MM.1S (cell line): ENCODE data around the gene FBXL12.

Source experiments
- DNase-seq: peaks from one replicate; pipeline ENCODE4 v3.0.0-alpha.2; 2015
- H2AFZ ChIP-seq: fragments of 300-600 bp; sonication (generic); 2 replicates; pipeline ENCODE4 v1.6.0; 2016; ENCODE audit warnings: antibody characterized with exemption, low read length
- H3F3A ChIP-seq: fragments of 300-600 bp; sonication (generic); 2 replicates; pipeline ENCODE4 v1.6.1; 2016; ENCODE audit warnings: mild to moderate bottlenecking, antibody characterized with exemption, low read length, moderate library complexity, mixed read lengths; ENCODE audit not compliant: insufficient read depth
- H3K27ac ChIP-seq: fragments of 300-600 bp; sonication (generic); 2 replicates; pipeline ENCODE4 v1.5.1; 2016; ENCODE audit warnings: mild to moderate bottlenecking, low read length
- H3K27me3 ChIP-seq: fragments of 300-600 bp; sonication (generic); replicated peaks from 2 replicates; pipeline ENCODE4 v1.6.0; 2016; ENCODE audit warnings: low read length; ENCODE audit not compliant: insufficient read depth
- H3K36me3 ChIP-seq: fragments of 300-600 bp; sonication (generic); replicated peaks from 2 replicates; pipeline ENCODE4 v1.6.1; 2016; ENCODE audit warnings: mild to moderate bottlenecking, low read length, mixed read lengths; ENCODE audit not compliant: insufficient read depth
- H3K4me1 ChIP-seq: fragments of 300-600 bp; sonication (generic); 2 replicates; pipeline ENCODE4 v1.6.1; 2016; ENCODE audit warnings: low read length, mixed read lengths
- H3K4me2 ChIP-seq: fragments of 300-600 bp; sonication (generic); 2 replicates; pipeline ENCODE4 v1.6.0; 2016; ENCODE audit warnings: low read depth, low read length
- H3K4me3 ChIP-seq: fragments of 300-600 bp; sonication (generic); 2 replicates; pipeline ENCODE4 v1.5.1; 2016; ENCODE audit warnings: low read length, mixed read lengths
- H3K79me2 ChIP-seq: fragments of 300-600 bp; sonication (generic); 2 replicates; pipeline ENCODE4 v1.6.1; 2016; ENCODE audit warnings: mixed run types, low read length, mixed read lengths
- H3K9ac ChIP-seq: fragments of 300-600 bp; sonication (generic); 2 replicates; pipeline ENCODE4 v1.6.1; 2016; ENCODE audit warnings: low read length, mixed read lengths
- H3K9me2 ChIP-seq: fragments of 300-600 bp; sonication (generic); replicated peaks from 2 replicates; pipeline ENCODE4 v1.6.1; 2016; ENCODE audit warnings: mild to moderate bottlenecking, low read length, mixed read lengths; ENCODE audit not compliant: insufficient read depth
- H3K9me3 ChIP-seq: fragments of 300-600 bp; sonication (generic); replicated peaks from 2 replicates; pipeline ENCODE4 v1.6.1; 2016; ENCODE audit warnings: mild to moderate bottlenecking, low read length, mixed read lengths; ENCODE audit not compliant: insufficient read depth
- H4K20me1 ChIP-seq: fragments of 300-600 bp; sonication (generic); 2 replicates; pipeline ENCODE4 v1.6.1; 2016; ENCODE audit warnings: mild to moderate bottlenecking, low read length, moderate library complexity, mixed read lengths; ENCODE audit not compliant: insufficient read depth
- CTCF ChIP-seq: fragments of 300-600 bp; sonication (generic); IDR thresholded peaks from 2 replicates; pipeline ENCODE4 v1.5.1; 2016; ENCODE audit warnings: antibody characterized with exemption, low read length, mixed read lengths
- EZH2 ChIP-seq: fragments of 300-600 bp; sonication (generic); optimal IDR thresholded peaks from 2 replicates; pipeline ENCODE3; 2017; ENCODE audit warnings: low read depth, mild to moderate bottlenecking, antibody characterized with exemption, low read length, mixed read lengths
- EZH2phosphoT487 ChIP-seq: fragments of 300-600 bp; sonication (generic); IDR thresholded peaks from 2 replicates; pipeline ENCODE4 v1.6.1; 2018; ENCODE audit warnings: antibody characterized with exemption, low read length

Gene FBXL12, protein sequence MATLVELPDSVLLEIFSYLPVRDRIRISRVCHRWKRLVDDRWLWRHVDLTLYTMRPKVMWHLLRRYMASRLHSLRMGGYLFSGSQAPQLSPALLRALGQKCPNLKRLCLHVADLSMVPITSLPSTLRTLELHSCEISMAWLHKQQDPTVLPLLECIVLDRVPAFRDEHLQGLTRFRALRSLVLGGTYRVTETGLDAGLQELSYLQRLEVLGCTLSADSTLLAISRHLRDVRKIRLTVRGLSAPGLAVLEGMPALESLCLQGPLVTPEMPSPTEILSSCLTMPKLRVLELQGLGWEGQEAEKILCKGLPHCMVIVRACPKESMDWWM

DNA sequence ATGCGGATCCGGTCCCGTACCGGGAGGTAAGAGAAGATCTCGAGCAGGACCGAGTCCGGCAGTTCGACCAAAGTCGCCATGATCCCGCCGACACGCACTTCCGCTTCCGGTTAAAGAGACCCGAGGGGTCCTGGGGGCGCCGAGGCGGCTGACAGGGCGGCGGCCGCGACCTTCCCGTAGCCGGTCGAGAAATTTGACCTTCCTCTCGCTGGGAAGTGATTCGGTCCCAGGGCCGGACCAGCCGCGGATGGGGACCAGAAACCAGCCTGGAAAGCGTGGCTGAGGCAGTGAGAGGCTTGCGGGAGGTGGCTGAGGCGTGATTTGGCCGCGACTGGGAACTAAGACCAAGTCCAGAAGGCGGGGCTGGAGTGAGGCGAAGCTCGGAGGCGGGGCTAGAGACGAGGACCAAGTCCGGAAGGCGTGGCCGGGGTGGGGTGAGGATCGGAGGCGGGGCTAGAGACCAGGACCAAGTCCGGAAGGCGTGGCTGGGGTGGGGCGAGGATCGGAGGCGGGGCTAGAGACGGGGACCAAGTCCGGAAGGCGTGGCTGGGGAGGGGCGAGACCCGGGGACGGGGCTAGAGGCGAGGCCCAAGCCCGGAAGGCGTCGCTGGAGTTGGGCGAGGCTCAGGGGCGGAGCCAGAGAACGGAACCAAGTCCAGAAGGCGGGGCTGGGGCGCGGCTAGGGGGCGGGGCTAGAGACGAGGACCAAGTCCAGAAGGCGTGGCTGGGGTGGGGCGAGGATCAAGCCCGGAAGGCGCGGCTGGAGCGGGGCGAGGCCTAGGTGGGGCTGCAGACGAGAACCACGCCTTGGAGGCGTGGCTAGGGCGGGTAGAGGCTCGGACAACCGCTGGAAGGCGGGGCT, at the start of gene FBXL12:
Gene FBXL12 (minus strand): TSS at position 346 of the 862 bp plus-strand sequence. CDS start 266 bp downstream, at position 80.
- peak within 1 kb of the TSS; percentile 83; the same call in 1 of the 2 replicates for H3K27ac ChIP-seq

DNA sequence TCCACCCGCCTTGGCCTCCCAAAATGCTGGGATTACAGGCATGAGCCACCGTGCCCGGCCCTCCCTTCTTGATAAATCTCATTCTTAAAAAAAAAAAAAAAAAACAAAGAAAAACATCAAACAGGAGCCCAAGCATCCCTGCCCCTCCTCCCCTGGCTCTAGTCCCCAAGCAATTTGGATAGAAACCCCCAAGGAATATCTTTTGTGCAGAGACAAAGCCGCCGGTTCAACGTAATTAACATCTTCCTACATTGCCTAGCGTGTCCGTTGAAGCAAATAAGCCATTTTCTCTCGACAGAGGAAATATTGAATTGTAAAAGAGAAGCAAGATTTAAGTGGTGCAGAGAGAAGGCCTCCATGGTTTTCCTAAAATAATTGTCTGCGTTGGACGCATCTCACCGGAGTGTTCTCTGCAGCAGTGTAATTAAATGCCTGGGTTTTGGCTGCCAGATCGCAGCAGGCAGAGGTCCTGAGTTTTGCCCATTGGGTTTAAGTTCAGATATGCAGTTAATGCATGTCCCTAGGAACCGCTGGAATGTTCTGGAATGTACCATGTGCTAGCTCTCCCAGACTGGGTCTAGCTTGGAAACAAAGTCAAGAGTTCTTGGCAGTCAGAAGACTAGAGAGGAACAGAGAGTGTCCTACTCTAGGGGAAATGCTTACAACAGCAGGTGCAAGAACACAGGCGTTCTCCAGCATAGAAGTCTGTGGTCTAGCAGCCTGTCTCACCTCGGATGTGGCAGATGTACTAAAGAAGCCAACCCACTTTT, 47.0 kb upstream of the FBXL12 start:
- no peak overlapping the region for H3K9ac ChIP-seq
- H3K4me1 ChIP-seq: peaks cover 13% of the 10 kb centered on the region

More for the DNA sequence above, at the start of gene FBXL12:
- Histone ChIP-seq H3K36me3 (no peaks in the 10 kb centered on the region), H3K4me3 (peak within 1 kb of the TSS; percentile 99), H3K9me3 (no peaks in the 10 kb centered on the region), H3K4me2 (peak within 1 kb of the TSS; percentile 85), H3K79me2 (peaks cover 37% of the 10 kb centered on the region), H3K9ac (peak within 1 kb of the TSS; percentile 94), H3K27me3 (no peaks in the 10 kb centered on the region), H3K4me1 (peaks cover 27% of the 10 kb centered on the region), H3K9me2 (no peaks in the 10 kb centered on the region), H2AFZ (peak within 1 kb of the TSS; percentile 92), H3F3A (peaks cover 12% of the 10 kb centered on the region), H4K20me1 (no peaks in the 10 kb centered on the region)
- TF ChIP-seq CTCF (no peak), EZH2 (no peak), EZH2phosphoT487 (no peak)
- peak; percentile 100 for DNase-seq

More for the DNA sequence above, 47.0 kb upstream of the FBXL12 start:
- no peaks in the 10 kb centered on the region for H4K20me1 ChIP-seq
- H3K36me3 ChIP-seq: no peaks in the 10 kb centered on the region
- no peak for TF ChIP-seq EZH2
- TF ChIP-seq EZH2phosphoT487: no peak
- TF ChIP-seq CTCF: no peak
- H3K4me3 ChIP-seq: peak overlapping the region; percentile 6; the same call in 1 of the 2 replicates
- no peaks in the 10 kb centered on the region for H3K9me2 ChIP-seq
- H3K4me2 ChIP-seq: peak overlapping the region; percentile 17; the same call in 1 of the 2 replicates
- peaks cover 5% of the 10 kb centered on the region; the same call in 1 of the 2 replicates for H3F3A ChIP-seq
- no peak overlapping the region for H2AFZ ChIP-seq
- H3K79me2 ChIP-seq: no peaks in the 10 kb centered on the region
- DNase-seq: peak; percentile 87
- no peaks in the 10 kb centered on the region for H3K9me3 ChIP-seq
- no peaks in the 10 kb centered on the region for H3K27me3 ChIP-seq
- H3K27ac ChIP-seq: peak overlapping the region; percentile 28; the same call in 1 of the 2 replicates
